Activated CD4-positive, CD25-positive, alpha-beta regulatory T cell (primary cell): ENCODE results near the gene CCDC15.
"Not testable (repeated sequence)": the region's sequence is repeated elsewhere in the genome, so short reads cannot be mapped to it uniquely, and the experiment has no call there.

Experiments used
- DNase-seq, 4 experiments: peaks; one replicate each; lab custom pipeline; 2025; lab: John Stamatoyannopoulos, UW

CCDC15 gene

DNA sequence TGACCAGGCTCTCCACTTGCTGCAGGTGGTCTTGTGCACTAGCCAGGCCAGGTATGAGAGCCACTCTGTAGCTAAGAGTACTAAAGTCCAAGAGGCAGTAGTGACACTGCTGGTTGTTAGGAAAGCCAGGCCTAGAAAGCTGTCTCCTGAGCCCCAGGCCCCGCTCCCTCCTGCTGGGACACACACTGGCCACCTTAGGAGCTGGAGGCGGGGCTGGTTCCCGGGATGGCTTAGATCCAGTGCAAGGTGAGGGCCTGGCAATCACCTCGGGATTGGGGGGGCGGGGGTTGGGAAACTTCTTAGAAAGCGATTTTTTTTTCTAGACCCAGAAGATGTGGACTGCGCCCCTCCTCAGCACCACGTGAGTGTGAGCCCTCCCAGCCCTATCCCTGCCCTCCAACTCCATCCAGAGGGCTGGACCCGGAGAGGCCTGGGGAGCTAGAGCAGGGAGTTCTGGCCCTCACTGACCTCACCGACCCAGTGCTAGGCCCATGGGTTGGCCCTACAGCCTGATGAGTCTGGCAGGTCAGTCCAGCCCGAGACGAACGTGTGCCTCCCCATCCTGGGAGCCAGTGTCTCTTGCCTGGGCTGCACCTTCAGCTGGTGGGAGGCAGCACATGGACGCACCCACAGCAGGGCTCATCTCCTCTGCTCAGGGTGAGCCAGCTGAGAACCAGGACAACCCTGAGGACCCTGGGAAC, 127.2 kb downstream of the CCDC15 start:
- no peak for DNase-seq

DNA sequence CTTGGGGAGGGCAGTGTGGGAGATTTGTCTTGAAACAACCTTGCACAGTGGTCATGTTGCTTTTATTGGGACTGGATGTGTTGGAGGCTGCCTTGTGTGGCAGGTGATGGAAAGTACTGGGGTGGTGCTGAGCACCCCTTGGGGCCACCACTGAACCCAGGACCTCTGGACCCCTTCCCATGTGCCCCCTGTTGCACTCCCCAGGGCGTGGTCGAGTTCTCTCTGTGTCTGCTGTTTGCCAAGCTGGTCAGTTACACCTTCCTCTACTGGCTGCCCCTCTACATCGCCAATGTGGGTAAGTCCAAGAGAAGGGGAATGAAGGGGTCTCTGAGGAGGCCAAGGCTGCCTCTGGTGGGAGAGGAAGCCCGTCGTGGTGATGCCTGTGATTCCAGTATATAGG, 128.0 kb downstream of the CCDC15 start:
- no peak for DNase-seq

DNA sequence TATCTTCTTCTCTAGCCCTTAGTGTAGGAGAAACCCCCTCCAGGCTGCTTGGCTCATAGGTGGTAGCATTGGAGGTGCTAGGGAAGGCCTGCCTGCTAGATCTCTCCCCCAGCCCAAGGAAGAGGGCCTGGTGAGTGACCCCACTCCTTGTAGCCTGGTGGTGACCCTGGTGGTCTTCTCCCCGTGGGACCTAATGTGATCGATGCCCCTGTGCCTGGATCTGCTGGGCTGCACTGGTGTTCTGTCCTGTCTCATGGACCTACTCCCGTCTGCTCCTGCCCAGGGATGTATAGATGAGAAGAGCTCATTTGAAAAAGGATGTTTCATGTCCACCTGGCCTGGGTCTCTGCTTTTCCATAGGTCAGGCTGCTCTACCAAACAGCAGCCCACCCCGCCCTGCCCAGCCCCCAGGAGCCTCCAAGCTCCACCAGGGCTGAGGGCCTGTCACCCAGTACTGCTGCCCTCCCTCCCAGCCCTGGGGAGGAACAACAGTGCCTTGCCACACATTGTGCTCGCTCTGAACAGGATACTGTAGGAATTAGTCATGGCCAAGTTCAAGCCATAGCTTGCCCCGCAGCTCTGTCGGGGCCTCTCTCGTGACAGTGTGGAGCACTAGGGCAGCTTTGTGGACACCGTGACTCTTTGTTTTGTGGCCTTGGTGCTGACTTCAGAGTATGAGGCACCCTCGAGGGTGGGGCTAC, 128.8 kb downstream of the CCDC15 start:
- no peak for DNase-seq

- DNase-seq = no peak
Observed at GRCh38 chr11:125083312-125084056, 129.5 kb downstream of the CCDC15 start.

GRCh38 chr11:125084057-125084416, 130.0 kb downstream of the CCDC15 start:
- no peak for DNase-seq

DNA sequence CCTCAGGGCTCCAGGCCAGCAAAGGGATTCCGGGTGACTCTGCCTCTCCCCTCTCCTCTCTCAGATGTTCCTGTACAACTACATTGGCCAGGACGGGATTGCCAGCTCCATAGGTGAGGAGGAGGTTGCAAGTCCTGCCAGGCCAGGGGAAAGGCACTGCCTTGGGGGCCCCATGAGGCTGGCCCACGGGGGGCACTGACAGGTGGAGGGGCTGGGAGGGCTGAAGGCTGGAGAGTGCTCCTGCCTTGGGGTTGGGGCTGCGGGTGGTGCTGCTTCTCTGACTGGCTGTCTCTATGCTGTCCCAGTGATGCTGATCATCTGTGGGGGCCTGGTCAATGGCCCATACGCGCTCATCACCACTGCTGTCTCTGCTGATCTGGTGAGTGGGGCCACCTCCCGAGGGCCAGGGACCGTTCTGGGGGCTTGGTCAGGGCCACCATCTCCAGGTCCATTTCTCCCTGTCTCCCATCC, 130.8 kb downstream of the CCDC15 start:
- DNase-seq = no peak

GRCh38 chr11:125085301-125086081, 131.5 kb downstream of the CCDC15 start:
- no peak for DNase-seq

DNA sequence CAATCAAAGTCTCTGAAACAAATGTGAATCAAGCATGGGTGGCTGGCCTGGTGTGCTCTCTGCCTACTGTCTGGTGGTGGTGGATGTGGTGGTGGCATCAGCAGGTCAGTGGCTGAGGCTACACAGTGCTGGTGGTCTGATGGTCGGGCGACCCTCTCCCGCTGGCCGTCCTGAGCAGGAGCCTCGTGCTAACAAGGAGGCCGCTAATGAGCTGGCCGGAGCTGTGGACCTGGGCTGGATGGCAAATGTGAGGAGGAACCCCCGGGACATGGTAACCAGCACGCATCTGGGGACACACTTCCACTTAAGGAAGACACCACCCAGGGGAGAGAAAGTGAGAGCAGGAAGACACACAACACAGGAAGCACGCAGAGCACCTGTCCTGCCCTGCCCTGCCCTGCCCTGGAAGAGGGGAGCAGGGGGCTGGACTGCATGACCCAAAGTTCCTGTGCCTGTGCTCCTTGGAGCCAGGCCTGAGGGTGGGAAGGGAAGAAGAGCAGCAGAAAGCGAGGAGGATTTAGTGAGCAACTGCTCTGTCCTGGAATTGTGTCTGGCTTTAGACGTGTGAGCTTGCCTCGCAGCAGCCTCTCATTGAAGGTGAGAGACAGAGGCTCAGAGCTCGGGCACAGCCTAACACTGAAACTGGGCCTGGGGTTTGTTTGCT, 132.8 kb downstream of the CCDC15 start:
- no peak for DNase-seq

DNA sequence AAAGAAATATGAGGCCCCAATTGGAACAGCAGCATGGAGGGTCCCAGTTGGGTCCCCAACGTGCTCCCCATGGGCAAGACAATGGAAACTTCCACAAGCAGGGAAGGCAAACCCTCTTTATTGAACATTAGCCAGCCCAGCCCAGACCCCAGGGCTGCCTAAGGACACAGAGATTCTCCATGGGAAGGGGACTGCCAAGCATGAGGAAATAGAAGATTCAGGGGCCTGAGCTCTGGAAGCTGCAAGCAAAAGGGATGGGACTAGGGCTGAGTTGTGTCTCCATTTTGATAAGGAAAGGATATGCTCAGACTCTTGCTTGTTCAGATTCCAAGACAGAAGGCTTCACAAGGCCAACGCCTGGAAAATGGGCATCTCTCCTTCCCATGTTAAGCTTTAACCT, 134.1 kb downstream of the CCDC15 start:
- no peak for DNase-seq

GRCh38 chr11:125088576-125089455, 134.8 kb downstream of the CCDC15 start:
- no peak for DNase-seq

DNA sequence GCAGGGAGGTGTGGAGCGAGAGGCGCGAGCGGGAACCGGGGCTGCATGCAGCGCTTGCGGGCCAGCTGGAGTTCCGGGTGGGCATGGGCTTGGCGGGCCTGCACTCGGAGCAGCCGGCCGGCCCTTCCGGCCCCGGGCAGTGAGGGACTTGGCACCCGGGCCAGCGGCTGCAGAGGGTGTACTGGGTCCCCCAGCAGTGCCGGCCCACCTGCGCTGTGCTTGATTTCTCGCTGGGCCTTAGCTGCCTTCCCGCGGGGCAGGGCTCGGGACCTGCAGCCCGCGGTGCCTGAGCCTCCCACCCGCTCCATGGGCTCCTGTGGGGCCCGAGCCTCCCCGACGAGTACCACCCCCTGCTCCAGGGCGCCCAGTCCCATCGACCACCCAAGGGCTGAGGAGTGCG, 135.5 kb downstream of the CCDC15 start:
- not testable (repeated sequence) for DNase-seq

DNA sequence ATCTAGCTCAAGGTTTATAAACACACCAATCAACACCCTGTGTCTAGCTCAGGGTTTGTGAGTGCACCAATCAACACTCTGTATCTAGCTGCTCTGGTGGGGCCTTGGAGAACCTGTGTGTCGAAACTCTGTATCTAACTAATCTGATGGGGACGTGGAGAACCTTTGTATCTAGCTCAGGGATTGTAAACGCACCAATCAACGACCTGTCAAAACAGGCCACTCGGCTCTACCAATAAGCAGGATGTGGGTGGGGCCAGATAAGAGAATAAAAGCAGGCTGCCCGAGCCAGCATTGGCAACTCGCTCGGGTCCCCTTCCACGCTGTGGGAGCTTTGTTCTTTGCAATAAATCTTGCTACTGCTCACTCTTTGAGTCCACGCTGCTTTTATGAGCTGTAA, 136.1 kb downstream of the CCDC15 start:
- not testable (repeated sequence) for DNase-seq

GRCh38 chr11:125090816-125091215, 136.8 kb downstream of the CCDC15 start:
- no peak for DNase-seq
